HG03159 (cell line): Measurements from ENCODE around the gene NKIRAS1.
"Not testable (repeated sequence)": the region's sequence is repeated elsewhere in the genome, so short reads cannot be mapped to it uniquely, and the experiment has no call there.

ENCODE experiments used
- ATAC-seq: cut with Tn5 transposase; IDR thresholded peaks from one replicate; pipeline ENCODE4 v1.9.1; 2021; ENCODE audit warnings: mild to moderate bottlenecking, moderate library complexity; ENCODE audit not compliant: unreplicated experiment

Gene NKIRAS1

DNA sequence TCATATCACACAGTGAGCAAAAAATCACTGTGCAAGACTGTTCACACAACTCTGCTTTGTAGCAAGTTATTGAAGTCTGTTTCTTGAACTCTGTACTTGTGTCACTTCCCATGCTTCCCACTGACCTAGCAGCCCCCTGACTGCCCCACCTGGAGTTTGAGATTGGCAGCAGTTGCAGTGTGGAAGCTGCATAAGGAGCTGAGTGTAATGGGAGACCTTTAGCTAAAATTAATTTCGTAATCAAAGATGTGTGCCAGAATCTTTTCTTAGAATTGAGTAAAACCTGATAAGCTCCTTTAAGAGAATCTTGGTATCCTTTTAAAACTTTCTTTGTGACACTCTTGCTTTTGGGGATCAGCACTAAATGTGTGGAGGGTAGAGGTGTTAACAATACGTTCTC is 42.8 kb downstream of the NKIRAS1 start:
- ATAC-seq: no peak

DNA sequence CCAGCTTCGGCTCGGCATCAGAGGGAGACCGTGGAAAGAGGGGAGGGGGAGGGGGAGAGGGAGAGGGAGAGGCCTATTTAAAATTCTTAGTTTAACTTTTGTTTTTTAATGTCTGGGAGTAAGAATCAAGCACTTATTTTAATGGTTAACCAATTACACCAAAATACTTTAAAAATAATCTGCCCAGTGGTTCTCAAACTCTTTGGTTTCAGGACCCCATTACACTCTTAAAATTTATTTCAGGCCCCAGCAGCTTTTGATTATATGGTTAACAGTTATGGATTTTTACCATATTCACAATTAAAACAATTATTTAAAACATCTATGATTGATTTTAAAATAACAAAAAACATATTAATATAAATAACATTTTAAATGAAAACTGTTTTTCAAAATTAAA is 44.5 kb downstream of the NKIRAS1 start:
- no peak for ATAC-seq

DNA sequence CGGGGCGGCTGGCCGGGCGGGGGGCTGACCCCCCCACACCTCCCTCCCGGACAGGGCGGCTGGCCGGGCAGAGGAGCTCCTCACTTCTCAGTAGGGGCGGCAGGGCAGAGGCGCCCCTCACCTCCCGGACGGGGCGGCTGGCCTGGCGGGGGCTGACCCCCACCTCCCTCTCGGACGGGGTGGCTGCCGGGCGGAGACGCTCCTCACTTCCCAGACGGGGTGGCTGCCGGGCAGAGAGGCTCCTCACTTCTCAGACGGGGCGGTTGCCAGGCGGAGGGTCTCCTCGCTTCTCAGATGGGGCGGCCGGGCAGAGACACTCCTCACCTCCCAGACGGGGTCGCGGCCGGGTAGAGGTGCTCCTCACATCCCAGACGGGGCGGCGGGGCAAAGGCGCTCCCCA is 45.4 kb downstream of the NKIRAS1 start:
- ATAC-seq: not testable (repeated sequence)

DNA sequence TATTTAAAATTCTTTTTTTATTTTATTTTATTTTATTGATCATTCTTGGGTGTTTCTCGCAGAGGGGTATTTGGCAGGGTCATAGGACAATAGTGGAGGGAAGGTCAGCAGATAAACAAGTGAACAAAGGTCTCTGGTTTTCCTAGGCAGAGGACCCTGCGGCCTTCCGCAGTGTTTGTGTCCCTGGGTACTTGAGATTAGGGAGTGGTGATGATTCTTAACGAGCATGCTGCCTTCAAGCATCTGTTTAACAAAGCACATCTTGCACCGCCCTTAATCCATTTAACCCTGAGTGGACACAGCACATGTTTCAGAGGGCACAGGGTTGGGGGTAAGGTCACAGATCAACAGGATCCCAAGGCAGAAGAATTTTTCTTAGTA is 46.1 kb downstream of the NKIRAS1 start:
- ATAC-seq: not testable (repeated sequence)

DNA sequence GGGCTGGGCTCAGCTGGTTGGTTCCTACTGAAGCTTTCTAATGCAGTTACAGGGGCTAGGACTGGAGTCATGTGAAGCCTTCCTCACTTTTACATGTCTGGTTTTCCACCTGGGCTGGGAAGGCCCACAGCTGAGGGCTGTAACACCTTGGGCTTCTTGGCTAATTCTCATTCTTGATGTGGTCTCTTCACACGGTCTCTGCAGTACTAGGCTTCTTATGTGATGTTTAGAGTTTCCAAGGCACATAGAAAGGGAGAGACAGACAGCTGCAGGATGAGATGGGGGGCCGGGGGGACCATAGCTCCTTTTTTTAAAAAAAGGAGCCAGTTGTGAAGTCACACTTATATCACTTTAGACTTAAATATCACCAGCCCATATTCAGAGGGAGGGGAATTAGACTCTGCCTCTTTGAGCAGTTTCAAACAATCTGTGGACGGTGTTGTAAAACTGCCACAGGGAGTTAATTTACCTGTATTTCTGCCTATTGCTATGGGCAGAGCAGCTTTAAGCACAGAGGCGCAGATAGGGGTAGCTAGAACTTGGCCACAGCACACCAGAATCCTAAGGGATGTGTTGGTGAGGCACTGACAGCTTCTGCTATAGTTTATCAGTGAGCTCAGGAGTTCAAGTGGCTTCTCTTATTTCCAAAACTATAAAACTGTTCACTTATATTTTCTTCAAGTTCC is 46.7 kb downstream of the NKIRAS1 start:
- no peak for ATAC-seq

DNA sequence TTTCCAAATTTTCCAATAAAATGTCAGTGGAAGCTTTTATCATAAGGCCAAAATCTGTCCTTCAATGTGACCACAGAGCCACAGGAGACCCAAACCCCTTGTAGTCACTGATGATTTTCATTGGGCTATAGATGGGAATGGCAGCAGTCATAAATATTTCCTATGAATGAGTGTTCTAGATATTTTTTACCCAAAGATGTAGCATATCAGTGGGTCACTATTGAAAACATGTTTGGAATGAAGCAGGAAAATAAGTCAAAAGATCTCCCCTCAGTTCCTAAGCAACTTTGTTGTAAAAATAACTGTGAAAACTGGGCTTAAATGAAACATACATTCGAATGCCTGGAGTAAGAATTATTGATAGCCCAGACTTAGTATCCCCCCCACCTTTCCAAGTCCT is 49.0 kb downstream of the NKIRAS1 start:
- no peak for ATAC-seq

DNA sequence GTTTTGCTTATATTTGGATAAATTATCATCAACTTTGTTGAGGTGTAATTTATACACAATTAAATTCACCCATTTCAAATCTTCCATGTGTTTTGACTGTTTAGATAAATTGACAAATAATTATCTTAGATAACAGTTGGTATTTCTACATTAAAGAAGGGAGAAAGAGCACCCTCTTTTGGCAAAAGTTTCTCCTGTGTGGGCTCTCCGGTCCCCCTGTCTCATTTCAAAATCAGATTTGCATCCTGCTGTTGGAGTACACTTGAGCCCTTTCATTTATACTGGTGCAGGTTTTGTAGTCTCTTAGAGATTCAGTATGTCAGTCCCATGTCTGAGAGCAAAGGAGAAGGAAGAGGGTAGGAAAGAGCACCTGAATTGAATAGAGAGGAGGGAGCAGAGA is 49.4 kb downstream of the NKIRAS1 start:
- no peak for ATAC-seq

DNA sequence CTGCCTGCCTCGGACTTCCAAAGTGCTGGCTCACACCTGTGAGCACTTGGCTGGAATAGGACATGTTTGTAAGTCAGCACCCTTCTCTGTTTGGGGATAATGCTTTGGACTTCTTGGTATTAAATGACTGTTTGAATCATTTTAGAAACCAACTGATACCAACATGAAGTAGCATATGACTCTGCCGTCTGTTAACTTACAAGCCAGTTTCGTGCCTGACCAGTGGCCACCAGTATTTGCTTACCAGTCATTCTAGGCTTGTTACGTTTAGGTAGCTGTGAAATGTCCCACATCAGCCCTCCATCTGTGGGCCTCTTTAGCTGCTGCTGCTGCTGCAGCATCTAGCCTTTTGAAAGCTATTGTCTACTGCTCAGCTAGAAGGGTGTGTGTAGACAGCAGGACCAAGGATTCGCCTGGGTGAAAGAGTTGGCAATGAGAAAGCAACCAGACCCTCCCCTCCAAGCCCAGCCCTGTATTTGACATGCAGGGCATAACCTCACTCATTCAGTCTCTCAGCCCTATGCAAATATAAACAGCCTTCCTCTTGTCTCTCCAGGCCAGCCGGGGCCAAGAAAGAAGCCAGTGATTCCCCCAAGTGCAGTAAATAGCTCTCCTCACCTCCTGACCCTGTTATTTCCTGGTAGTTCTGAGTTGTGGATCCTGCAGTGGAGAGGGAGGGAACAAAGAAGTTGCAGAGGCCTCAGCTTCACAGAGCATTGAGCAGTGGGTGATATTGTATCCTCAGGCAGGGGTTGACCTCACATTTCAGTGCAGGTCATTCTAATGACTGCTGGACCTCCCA is 51.0 kb downstream of the NKIRAS1 start:
- ATAC-seq: peak; percentile 91

DNA sequence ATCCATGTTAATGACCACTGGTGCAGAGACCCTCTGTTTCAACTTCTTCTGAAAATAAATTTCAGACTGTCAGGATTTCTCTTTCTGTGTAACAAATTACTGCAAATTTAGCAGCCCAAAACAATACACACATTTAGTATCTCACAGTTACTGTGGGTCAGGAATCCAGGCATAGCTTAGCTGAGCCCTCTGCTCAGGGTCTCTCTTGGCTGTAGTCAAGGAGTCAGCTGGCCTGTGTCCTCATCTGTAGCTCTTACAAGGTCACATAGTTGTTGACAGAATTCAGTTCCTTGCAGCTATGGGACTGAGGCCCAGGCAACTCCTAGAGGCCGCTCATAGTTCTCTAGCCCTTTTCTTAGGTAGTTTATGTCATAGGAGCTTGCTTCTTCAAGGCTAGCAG is 51.9 kb downstream of the NKIRAS1 start:
- no peak for ATAC-seq

DNA sequence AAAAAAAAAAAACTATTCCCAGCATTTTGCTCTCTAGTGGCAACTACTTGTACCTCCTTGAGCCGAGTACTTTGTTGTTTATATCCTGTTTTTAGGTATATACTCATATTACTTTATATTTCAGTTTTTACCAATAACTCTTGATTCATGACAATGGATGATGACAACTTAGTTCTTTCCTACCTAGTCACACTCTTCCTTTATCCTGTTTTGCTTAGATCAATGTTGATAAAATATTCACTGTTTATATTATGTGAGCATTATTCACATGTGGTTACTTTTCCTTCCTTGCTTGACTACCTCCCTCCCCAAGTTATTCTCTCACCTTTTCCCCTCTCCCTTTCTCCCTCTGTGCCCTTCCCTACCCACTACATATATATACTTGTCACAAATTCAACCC is 53.7 kb downstream of the NKIRAS1 start:
- no peak for ATAC-seq

DNA sequence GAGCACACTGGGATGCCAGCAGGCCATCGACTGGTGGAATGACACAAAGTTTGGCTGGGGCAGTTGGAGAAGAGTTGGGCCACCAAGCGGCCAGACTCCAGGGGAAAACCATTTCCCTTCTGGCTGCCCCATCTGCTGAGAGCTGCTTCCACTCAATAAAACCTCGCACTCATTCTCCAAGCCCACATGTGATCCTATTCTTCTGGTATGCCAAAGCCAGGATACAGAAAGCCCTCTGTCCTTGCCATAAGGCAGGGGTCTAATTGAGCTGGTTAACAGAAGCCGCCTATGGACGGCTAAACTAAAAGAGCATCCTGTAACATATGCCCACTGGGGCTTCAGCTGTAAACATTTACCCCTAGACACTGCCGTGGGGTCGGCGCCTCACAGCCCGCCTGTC is 55.1 kb downstream of the NKIRAS1 start:
- ATAC-seq: no peak

DNA sequence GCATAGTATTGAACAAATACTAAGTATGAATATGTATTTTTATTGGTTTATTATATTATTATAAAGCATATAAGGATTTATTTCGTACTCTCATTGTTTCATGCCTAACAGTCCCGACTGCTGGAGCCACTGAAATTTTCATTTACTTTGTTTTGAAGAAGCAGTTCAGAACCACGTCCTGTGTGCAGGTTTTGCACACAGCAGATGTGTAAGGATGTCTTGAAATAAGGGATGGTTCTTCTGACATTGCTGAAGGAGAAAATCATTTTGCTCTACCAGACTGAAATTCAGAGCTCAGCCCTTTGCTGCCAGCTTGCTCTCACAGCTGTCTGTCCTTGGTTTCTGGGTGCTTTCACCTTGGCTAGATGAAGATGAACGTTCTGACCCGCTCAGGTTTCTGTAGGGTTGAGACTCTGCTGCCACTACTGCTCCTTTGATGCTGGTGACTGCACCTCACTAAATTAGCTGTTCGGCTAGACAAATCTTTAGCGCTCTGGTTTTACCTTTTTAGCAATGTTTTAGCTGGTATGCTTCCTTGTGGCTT is 56.9 kb downstream of the NKIRAS1 start:
- ATAC-seq: no peak

DNA sequence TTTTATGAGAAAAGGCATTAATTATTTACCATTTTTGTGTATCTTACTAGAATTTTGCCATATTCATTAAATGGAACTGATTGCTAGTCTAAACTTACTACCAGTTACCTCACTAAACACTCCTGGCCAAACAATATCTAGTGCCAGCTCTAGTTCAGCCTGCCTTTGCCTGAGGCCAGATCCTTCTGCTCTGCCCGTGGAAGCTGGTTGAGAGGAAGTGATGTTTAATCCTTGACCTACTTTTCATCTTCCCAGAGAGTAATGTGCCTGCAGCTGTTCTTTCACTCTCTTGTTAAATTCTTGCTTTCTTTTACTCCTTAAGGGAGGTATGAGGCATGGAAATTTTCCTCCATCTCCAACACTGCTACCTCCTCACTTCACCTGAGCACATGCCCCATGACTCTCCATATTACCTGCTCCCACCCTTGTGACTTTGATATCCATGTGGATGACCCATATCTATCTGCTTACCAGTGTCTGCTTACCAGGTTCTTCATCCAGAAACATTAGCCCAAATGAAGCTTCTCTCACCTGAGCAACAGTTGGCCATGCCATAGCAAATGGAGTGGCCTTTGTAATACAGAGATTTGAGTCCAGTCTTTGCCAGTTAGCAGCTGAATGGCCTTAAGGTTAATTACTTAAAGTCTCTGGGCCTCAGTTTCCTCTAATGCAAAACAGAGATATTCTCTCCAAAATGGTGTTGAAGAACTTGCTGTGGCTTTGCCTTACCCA is 57.6 kb downstream of the NKIRAS1 start:
- ATAC-seq: no peak

DNA sequence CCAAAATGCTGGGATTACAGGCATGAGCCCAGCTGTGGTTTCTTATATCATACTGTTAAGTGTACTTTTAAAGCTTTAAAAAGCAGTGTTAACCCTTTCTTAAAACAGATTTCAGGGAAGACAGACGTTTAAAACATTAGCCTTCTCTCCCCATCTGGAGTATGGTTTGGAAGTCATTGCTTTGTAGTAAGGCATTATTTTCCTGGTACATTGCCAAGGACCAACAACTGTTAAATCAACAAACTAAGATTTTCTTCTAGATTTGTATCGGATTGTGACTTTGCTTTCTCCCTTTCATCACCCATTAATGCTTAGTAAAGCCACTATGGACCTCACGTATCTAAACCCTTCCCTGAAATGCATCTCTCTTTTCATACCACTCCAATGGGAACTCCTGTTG is 60.5 kb downstream of the NKIRAS1 start:
- ATAC-seq: no peak

DNA sequence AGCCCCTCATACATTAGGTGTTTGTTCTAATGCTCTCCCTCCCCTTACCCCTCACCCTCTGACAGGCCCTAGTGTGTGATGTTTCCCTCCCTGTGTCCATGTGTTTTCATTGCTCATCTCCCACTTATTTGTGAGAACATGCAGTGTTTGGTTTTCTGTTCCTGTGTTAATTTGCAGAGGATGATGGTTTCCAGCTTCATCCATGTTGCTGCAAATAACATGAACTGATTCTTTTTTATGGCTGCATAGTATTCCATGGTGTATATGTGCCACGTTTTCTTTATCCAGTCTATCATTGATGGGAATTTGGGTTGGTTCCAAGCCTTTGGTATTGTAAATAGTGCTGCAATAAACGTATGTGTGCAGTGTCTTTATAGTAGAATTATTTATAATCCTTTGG is 67.3 kb downstream of the NKIRAS1 start:
- ATAC-seq: not testable (repeated sequence)

DNA sequence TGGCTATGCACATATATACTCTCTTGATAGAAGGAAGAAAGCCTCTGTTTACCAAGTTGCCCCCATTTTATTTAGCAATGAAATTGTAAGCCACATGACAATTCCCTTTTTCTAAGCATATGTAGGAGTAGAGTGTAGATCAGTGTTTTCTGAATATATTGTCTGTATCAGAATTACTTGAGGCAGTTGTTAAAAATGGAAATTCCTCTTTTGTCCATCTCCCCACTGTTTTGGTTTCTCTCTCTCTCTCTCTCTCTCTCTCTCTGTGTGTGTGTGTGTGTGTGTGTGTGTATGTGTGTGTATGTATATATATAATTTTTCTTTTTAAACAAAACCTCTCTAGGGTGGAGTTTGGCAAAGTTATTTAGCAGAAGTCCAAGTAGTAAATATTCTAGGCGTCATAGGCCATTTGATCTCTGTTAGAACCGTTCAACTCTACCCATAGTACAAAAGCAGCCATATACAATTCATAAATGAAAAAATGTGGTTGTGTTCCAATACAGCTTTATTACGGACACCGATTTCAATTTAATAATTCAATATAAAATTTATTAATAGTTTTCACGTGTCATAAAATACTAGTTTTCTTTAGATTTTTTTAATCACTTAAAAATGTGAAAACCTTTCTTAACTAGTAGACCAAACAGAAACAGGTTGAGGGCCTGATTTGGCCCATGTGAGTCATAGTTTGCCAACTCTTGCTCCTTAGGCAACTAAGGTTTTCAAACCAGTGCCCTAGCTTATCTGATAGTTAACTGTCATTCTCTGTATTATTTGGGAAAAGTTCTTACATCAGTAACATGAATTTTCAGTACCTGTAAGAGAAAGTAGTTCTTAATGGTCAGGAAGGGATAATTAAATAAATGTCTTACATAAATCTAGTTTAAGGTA is 71.2 kb downstream of the NKIRAS1 start:
- no peak for ATAC-seq

DNA sequence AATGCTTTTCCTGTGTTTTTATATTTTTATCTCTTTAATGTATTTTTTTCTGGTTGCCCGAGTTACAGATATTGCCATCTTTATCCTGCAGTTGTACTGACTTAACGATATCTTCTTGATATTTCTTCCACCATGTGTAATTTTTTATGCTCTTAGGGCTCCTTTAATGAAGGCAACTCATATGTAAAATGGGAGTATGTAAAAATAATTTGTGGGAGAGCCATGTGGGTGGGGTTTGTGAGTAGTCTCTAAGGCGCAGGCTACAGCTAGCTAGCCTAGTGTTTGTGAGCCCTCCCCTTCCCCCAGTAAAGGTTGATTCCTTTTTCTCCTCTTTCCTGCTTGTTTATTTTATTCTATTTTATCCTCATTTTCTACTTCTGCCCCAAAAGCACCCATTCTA is 72.9 kb downstream of the NKIRAS1 start:
- no peak for ATAC-seq
